ENCODE data around the gene SPHK2.

- TF ChIP-seq, protein P1, sequence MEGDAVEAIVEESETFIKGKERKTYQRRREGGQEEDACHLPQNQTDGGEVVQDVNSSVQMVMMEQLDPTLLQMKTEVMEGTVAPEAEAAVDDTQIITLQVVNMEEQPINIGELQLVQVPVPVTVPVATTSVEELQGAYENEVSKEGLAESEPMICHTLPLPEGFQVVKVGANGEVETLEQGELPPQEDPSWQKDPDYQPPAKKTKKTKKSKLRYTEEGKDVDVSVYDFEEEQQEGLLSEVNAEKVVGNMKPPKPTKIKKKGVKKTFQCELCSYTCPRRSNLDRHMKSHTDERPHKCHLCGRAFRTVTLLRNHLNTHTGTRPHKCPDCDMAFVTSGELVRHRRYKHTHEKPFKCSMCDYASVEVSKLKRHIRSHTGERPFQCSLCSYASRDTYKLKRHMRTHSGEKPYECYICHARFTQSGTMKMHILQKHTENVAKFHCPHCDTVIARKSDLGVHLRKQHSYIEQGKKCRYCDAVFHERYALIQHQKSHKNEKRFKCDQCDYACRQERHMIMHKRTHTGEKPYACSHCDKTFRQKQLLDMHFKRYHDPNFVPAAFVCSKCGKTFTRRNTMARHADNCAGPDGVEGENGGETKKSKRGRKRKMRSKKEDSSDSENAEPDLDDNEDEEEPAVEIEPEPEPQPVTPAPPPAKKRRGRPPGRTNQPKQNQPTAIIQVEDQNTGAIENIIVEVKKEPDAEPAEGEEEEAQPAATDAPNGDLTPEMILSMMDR (conservative IDR thresholded peaks at IDR 0.05; ENCODE audit: low read depth in 2 of 2): peak; percentile 84 to 90
- TF ChIP-seq EZH2 (IDR thresholded peaks at IDR 0.05; ENCODE audit: low read depth, unreplicated experiment) (no peak), EZH2phosphoT487 (IDR thresholded peaks at IDR 0.05; ENCODE audit: unreplicated experiment) (no peak), POLR2AphosphoS5 (IDR thresholded peaks at IDR 0.05; ENCODE audit: low read depth) (no peak), REST (IDR thresholded peaks at IDR 0.05; ENCODE audit: unreplicated experiment) (no peak), JUNB (IDR thresholded peaks at IDR 0.05; ENCODE audit: unreplicated experiment) (no peak), CREB1 (CRISPR knock-in tag; IDR thresholded peaks at IDR 0.05; ENCODE audit: low read depth) (no peak), ZNF114 (CRISPR knock-in tag; IDR thresholded peaks at IDR 0.05) (no peak), NANOG (IDR thresholded peaks at IDR 0.05; ENCODE audit: borderline replicate concordance) (no peak), STAT1 (IDR thresholded peaks at IDR 0.05; ENCODE audit: unreplicated experiment) (no peak)
- TF ChIP-seq, protein P2, sequence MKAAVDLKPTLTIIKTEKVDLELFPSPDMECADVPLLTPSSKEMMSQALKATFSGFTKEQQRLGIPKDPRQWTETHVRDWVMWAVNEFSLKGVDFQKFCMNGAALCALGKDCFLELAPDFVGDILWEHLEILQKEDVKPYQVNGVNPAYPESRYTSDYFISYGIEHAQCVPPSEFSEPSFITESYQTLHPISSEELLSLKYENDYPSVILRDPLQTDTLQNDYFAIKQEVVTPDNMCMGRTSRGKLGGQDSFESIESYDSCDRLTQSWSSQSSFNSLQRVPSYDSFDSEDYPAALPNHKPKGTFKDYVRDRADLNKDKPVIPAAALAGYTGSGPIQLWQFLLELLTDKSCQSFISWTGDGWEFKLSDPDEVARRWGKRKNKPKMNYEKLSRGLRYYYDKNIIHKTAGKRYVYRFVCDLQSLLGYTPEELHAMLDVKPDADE (IDR thresholded peaks at IDR 0.05): no peak
These were observed 55.9 kb downstream of the SPHK2 start for GRCh38 chr19:48674921-48675824.

All from GM23338 (cell line).